NT2/D1 (cell line): Measurements from ENCODE around the gene RIC8A.

ENCODE experiments used
- SUZ12 ChIP-seq: IDR thresholded peaks from 2 replicates; pipeline ENCODE4 v1.6.1; 2011; ENCODE audit not compliant: insufficient read length, insufficient read depth; ENCODE audit errors: extremely low read depth
- YY1 ChIP-seq: IDR thresholded peaks from 2 replicates; pipeline ENCODE4 v1.6.1; 2011; ENCODE audit not compliant: insufficient read length, insufficient read depth
- ZNF274 ChIP-seq: IDR thresholded peaks from 2 replicates; pipeline ENCODE4 v1.6.1; 2011; ENCODE audit warnings: mild to moderate bottlenecking, low read depth, low read length

GRCh38 chr11:240315-240714 is 32.8 kb downstream of the RIC8A start:
- no peak for TF ChIP-seq YY1
- no peak for TF ChIP-seq ZNF274
- TF ChIP-seq SUZ12 = no peak
